K562 (cell line): Measurements from ENCODE around the gene MPHOSPH9. TPM values are rescaled to one million over a fixed set of nuclear protein-coding genes. Genes with fewer than 3 reads are reported as not detected.

ENCODE experiments used
- CBFB ChIP-seq: sonication (generic); formaldehyde crosslinking; IDR thresholded peaks from 2 replicates; pipeline ENCODE4 v1.4.0; 2020; ENCODE audit warnings: mild to moderate bottlenecking, missing genetic modification reagents
- CBX5 ChIP-seq: IDR thresholded peaks from 2 replicates; pipeline ENCODE4 v1.6.1; 2014; ENCODE audit warnings: low read depth, borderline replicate concordance
- COPS2 ChIP-seq: fragments of 450-650 bp; conservative IDR thresholded peaks from 2 replicates; pipeline ENCODE4 v1.6.1; 2016; ENCODE audit warnings: mild to moderate bottlenecking, moderate library complexity
- DDX20 ChIP-seq: fragments of 450-650 bp; IDR thresholded peaks from 2 replicates; pipeline ENCODE4 v1.6.1; 2016; ENCODE audit warnings: missing genetic modification characterization, low read depth, mild to moderate bottlenecking, missing compliant biosample characterization, moderate library complexity
- DMBX1 ChIP-seq: fragments of 250-450 bp; sonication (Bioruptor Pico); IDR thresholded peaks from 2 replicates; pipeline ENCODE4 v1.8.0; 2022; ENCODE audit warnings: inconsistent platforms, mild to moderate bottlenecking, moderate library complexity, borderline replicate concordance
- ELK3 ChIP-seq: fragments of 450-650 bp; formaldehyde crosslinking; IDR thresholded peaks from 2 replicates; pipeline ENCODE4 v1.4.0; 2020; ENCODE audit warnings: mild to moderate bottlenecking
- ILF3 ChIP-seq: fragments of 450-650 bp; IDR thresholded peaks from 2 replicates; pipeline ENCODE4 v1.6.1; 2018; ENCODE audit warnings: antibody characterized with exemption, mild to moderate bottlenecking, moderate library complexity, borderline replicate concordance
- JUND ChIP-seq, 2 experiments: IDR thresholded peaks; 2 replicates in 1 of 2; 3 replicates in 1 of 2; pipeline ENCODE4 v1.6.1; 2011; ENCODE audit warnings: borderline replicate concordance in 2 of 2, low read depth in 2 of 2, low read length in 2 of 2, improper control_type of control experiment in 1 of 2, missing biosample characterization in 1 of 2, missing genetic modification characterization in 1 of 2, missing genetic modification reagents in 1 of 2
- MLX ChIP-seq, 2 experiments: fragments of 450-650 bp in 1 of 2; sonication (generic) in 1 of 2; formaldehyde crosslinking; conservative IDR thresholded peaks; 2 replicates each; pipeline versions ENCODE4 v1.4.0 to v1.8.1; 2020 to 2022; ENCODE audit warnings: mild to moderate bottlenecking in 1 of 2, missing genetic modification reagents in 1 of 2
- NFE2L1 ChIP-seq: fragments of 450-650 bp; IDR thresholded peaks from 2 replicates; pipeline ENCODE4 v1.6.1; 2016; ENCODE audit warnings: missing genetic modification characterization, low read depth, mild to moderate bottlenecking, missing compliant biosample characterization, moderate library complexity, borderline replicate concordance
- PRPF4 ChIP-seq: fragments of 200-400 bp; formaldehyde crosslinking; IDR thresholded peaks from one replicate; pipeline ENCODE4 v1.6.1; 2017; ENCODE audit warnings: low read length, low read depth, mild to moderate bottlenecking; ENCODE audit not compliant: insufficient read depth, poor library complexity, severe bottlenecking
- RFX5 ChIP-seq: IDR thresholded peaks from 2 replicates; pipeline ENCODE4 v1.6.1; 2011; ENCODE audit warnings: low read depth, mild to moderate bottlenecking, improper control_type of control experiment, low read length
- THRA ChIP-seq: fragments of 450-650 bp; IDR thresholded peaks from 2 replicates; pipeline ENCODE4 v1.6.1; 2017; ENCODE audit warnings: mild to moderate bottlenecking, moderate library complexity
- THRB ChIP-seq: fragments of 450-650 bp; formaldehyde crosslinking; conservative IDR thresholded peaks from 2 replicates; pipeline ENCODE4 v1.4.0; 2022; ENCODE audit warnings: mild to moderate bottlenecking, missing genetic modification characterization
- ZFP1 ChIP-seq: fragments of 450-650 bp; formaldehyde crosslinking; IDR thresholded peaks from 2 replicates; pipeline ENCODE4 v1.4.0; 2020; ENCODE audit warnings: mild to moderate bottlenecking, mixed read lengths
- ZNF12 ChIP-seq: sonication (generic); formaldehyde crosslinking; IDR thresholded peaks from 2 replicates; pipeline ENCODE4 v1.4.0; 2020; ENCODE audit warnings: mild to moderate bottlenecking, missing genetic modification reagents
- ZNF134 ChIP-seq: fragments of 250-450 bp; sonication (Bioruptor Pico); conservative IDR thresholded peaks from 2 replicates; pipeline ENCODE4 v1.4.0; 2020
- ZNF224 ChIP-seq: sonication (generic); formaldehyde crosslinking; IDR thresholded peaks from 2 replicates; pipeline ENCODE4 v1.8.0; 2022; ENCODE audit warnings: mild to moderate bottlenecking, missing genetic modification reagents
- ZNF316 ChIP-seq: fragments of 450-650 bp; IDR thresholded peaks from 2 replicates; pipeline ENCODE4 v1.6.1; 2016
- ZNF347 ChIP-seq: fragments of 450-650 bp; formaldehyde crosslinking; IDR thresholded peaks from 2 replicates; pipeline ENCODE4 v1.4.0; 2020; ENCODE audit warnings: low read depth, mild to moderate bottlenecking, moderate library complexity
- ZNF589 ChIP-seq: fragments of 200-800 bp; sonication (Bioruptor generic); IDR thresholded peaks from 2 replicates; pipeline ENCODE4 v1.6.1; 2016; ENCODE audit warnings: low read depth, missing genetic modification characterization, missing compliant biosample characterization
- ZNF75A ChIP-seq: fragments of 450-650 bp; formaldehyde crosslinking; IDR thresholded peaks from 2 replicates; pipeline ENCODE4 v1.4.0; 2020; ENCODE audit warnings: mild to moderate bottlenecking
- polyA plus RNA-seq, 8 experiments: library from polyadenylated mRNA; depleted of rRNA in 4 of 8; stranded (reverse) in 5 of 8; unstranded in 3 of 8; fragments of >200 nt; fragmentation: Nextera tagmentation in 2 of 8; fragmentation: Illumina TruSeq in 1 of 8; extraction: Ambion mirVana in 2 of 8; extraction: Trizol in 1 of 8; gene quantifications; 2 replicates each; pipeline versions ENCODE4 v1.2.1 to v1.2.3, GENCODE V29; 2011 to 2014; ENCODE audit warnings: inconsistent platforms in 1 of 8, missing spikeins in 1 of 8
- total RNA-seq, 7 experiments: library from RNA; depleted of rRNA in 6 of 7; stranded (reverse); fragments of >200 nt in 6 of 7; fragmentation: Illumina TruSeq in 2 of 7; extraction: Trizol in 2 of 7; gene quantifications; 2 replicates each; pipeline versions ENCODE4 v1.2.1 to v1.2.3, GENCODE V29; 2011 to 2021; ENCODE audit warnings: low replicate concordance in 1 of 7
- TF ChIP-seq, protein P1 (sequence below): sonication (generic); formaldehyde crosslinking; IDR thresholded peaks from 2 replicates; pipeline ENCODE4 v1.8.0; 2022; ENCODE audit warnings: mild to moderate bottlenecking, missing genetic modification reagents

MPHOSPH9 gene
- total and polyA plus RNA-seq, 9 of the 15 experiments (the other 6 are each of a cell fraction or from before 2014, with no cell fraction given) = 14.2 to 103 (median 54.5) TPM

DNA sequence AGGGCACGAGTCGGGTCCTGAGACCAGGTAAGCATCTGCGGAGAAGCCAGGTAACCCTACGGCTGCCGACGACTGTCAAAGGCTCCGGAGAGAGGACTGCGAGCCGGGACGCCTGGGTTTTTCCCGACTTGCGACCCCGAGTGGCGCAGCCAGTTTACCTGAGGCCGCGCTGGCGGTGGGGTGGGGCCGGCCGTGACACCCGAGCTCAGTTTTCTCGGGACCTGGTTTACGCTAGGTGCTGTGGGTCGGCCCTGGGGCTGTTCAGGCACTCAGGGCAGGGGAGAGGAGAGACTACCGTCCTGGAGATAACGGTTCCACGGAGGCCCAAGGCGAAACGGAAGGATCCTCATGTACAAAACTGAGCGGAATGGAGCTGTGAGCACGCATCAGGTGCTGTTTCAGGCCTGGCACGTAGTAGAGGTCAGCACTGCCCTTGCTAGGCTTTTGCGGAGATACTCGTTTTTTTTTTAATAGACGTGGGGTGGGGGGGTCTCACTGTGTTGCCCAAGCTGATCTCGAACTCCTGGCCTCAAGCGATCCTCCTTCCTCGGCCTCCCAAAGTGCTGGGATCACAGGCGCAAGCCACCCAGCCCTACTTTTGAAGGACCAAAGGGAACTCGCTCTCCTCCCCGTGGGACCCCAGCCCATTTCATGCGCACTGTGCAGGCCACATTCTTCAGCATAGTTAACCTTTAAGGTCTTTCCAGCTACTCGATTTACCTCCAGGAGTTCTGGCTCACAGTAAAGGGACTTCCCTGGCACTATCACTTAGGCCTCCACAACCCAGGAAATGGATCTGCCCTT lies 766 bp upstream of the MPHOSPH9 start (continued):
- no peak for TF ChIP-seq THRB (CRISPR knock-in tag)
- TF ChIP-seq, protein P1, sequence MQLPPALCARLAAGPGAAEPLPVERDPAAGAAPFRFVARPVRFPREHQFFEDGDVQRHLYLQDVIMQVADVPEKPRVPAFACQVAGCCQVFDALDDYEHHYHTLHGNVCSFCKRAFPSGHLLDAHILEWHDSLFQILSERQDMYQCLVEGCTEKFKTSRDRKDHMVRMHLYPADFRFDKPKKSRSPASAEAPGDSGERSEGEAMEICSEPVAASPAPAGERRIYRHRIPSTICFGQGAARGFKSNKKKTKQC = peak; percentile 14; the same call in 1 of the 2 replicates
- no peak for TF ChIP-seq COPS2
- TF ChIP-seq ELK3 (CRISPR knock-in tag) = no peak
- TF ChIP-seq ZNF134 = no peak
- TF ChIP-seq THRA = no peak
- no peak for TF ChIP-seq DMBX1 (CRISPR knock-in tag)
- no peak for TF ChIP-seq RFX5
- no peak for TF ChIP-seq ZNF75A
- TF ChIP-seq ZNF12 (CRISPR knock-in tag) = 0 out of 2 replicates have a peak, but pooled peaks have one; percentile 16
- no peak for TF ChIP-seq DDX20
- TF ChIP-seq ZNF316 = no peak
- TF ChIP-seq CBFB (CRISPR knock-in tag) = no peak; the same call in 1 of the 2 replicates
- TF ChIP-seq CBX5 = no peak
- no peak; the same call in 1 of the 2 replicates for TF ChIP-seq ILF3
- no peak for TF ChIP-seq PRPF4
- TF ChIP-seq ZNF589 = no peak
- TF ChIP-seq ZFP1 (CRISPR knock-in tag) = no peak
- TF ChIP-seq ZNF224 (CRISPR knock-in tag) = no peak
- TF ChIP-seq ZNF347 = no peak
- TF ChIP-seq MLX (CRISPR knock-in tag; conservative IDR thresholded peaks at IDR 0.05) = no peak
- no peak for TF ChIP-seq NFE2L1 (tag)
- no peak for TF ChIP-seq JUND (IDR thresholded peaks at IDR 0.05; ENCODE audit: borderline replicate concordance, low read depth, low read length)
- no peak for TF ChIP-seq JUND (tag; IDR thresholded peaks at IDR 0.05; ENCODE audit: borderline replicate concordance, low read depth, low read length)
